Fibroblast of lung (primary cell): ENCODE measurements around the gene PFKP.

Experiments used
- EZH2 ChIP-seq: IDR thresholded peaks from 2 replicates; pipeline ENCODE4 v1.5.1; 2012; ENCODE audit warnings: low read length, control low read depth, mild to moderate bottlenecking; ENCODE audit errors: missing control alignments
- TF ChIP-seq, protein P1 (sequence below), 2 donors: IDR thresholded peaks in 1 of 2; conservative IDR thresholded peaks in 1 of 2; 1 replicate in 1 of 2; 2 replicates in 1 of 2; pipeline ENCODE4 v1.5.1; 2011 to 2012; ENCODE audit warnings: low read length in 2 of 2, control low read depth in 1 of 2, inconsistent platforms in 1 of 2, low read depth in 1 of 2, mild to moderate bottlenecking in 1 of 2

DNA sequence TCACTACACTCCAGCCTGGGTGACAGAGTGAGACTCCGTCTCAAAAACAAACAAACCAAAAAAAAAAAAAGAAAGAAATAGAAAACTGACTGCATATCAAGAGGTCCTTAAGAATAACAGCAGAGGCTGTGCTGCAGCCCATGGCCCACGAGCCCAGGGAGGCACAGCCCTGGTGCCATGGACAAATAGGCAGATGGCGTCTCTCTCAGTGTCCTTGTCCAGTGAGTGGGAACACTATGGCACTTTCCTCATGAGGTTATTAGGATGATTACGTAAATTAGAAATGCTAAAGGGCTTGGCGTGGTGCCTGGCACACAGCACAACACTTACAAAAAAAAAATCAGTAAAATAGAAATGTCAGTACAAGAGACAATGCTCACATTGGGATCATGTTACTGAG, 33.4 kb upstream of the PFKP start:
- TF ChIP-seq, protein P1, sequence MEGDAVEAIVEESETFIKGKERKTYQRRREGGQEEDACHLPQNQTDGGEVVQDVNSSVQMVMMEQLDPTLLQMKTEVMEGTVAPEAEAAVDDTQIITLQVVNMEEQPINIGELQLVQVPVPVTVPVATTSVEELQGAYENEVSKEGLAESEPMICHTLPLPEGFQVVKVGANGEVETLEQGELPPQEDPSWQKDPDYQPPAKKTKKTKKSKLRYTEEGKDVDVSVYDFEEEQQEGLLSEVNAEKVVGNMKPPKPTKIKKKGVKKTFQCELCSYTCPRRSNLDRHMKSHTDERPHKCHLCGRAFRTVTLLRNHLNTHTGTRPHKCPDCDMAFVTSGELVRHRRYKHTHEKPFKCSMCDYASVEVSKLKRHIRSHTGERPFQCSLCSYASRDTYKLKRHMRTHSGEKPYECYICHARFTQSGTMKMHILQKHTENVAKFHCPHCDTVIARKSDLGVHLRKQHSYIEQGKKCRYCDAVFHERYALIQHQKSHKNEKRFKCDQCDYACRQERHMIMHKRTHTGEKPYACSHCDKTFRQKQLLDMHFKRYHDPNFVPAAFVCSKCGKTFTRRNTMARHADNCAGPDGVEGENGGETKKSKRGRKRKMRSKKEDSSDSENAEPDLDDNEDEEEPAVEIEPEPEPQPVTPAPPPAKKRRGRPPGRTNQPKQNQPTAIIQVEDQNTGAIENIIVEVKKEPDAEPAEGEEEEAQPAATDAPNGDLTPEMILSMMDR (conservative IDR thresholded peaks at IDR 0.05 in 1 of 2, IDR thresholded peaks at IDR 0.05 in 1 of 2; ENCODE audit: low read depth in 1 of 2, low read length in 2 of 2), result no peak
- TF ChIP-seq EZH2, result no peak
